B cell (primary cell): Measurements from ENCODE around the gene JUNB. TPM values are rescaled to one million over a fixed set of nuclear protein-coding genes. Genes with fewer than 3 reads are reported as not detected.

Experiments used
- ATAC-seq: fragments of 200-7000 bp; cut with Tn5 transposase; one replicate; pipeline ENCODE4 v1.10.0; 2021; ENCODE audit warnings: low read depth, mild to moderate bottlenecking, moderate number of reproducible peaks, moderate library complexity
- CTCF ChIA-PET: fragments of 350-600 bp; sonication (Branson Sonifier 250); formaldehyde crosslinking; loops from one replicate; lab custom pipeline; 2021; ENCODE audit warnings: antibody characterized with exemption, inconsistent platforms; lab: Charles Lee
- POLR2A ChIA-PET: fragments of 350-600 bp; sonication (Branson Sonifier 250); formaldehyde crosslinking; loops from one replicate; lab custom pipeline; 2021; ENCODE audit warnings: antibody characterized with exemption; lab: Charles Lee
- DNase-seq: peaks from one replicate; pipeline ENCODE4 v3.0.0; 2013
- H2AFZ ChIP-seq: 2 replicates; pipeline ENCODE4 v1.6.1; 2012; ENCODE audit warnings: mild to moderate bottlenecking, low read depth, low read length; ENCODE audit not compliant: insufficient read depth, poor library complexity, severe bottlenecking
- H3K27ac ChIP-seq, 2 donors: 1 replicate in 1 of 2; 2 replicates in 1 of 2; pipeline ENCODE4 v1.5.1; 2012 to 2013; ENCODE audit warnings: low read length in 2 of 2, mild to moderate bottlenecking in 2 of 2, moderate library complexity in 1 of 2
- H3K27me3 ChIP-seq, 4 experiments: fragments of 200-600 bp in 1 of 4; sonication (generic) in 1 of 4; replicated peaks in 1 of 4; 1 replicate in 2 of 4; 2 replicates in 2 of 4; pipeline versions ENCODE4 v1.6.1 to v1.7.0; 2013 to 2016; ENCODE audit warnings: low read length in 3 of 4, mild to moderate bottlenecking in 2 of 4, mixed read lengths in 1 of 4, moderate library complexity in 1 of 4; ENCODE audit not compliant: insufficient read depth in 4 of 4, control insufficient read depth in 3 of 4; ENCODE audit errors: control extremely low read depth in 1 of 4
- H3K36me3 ChIP-seq, 2 experiments: replicated peaks in 1 of 2; 1 replicate in 1 of 2; 2 replicates in 1 of 2; pipeline versions ENCODE4 v1.6.1 to v1.7.1; 2013; ENCODE audit warnings: low read length in 1 of 2; ENCODE audit not compliant: insufficient read depth in 2 of 2, control insufficient read depth in 1 of 2; ENCODE audit errors: control extremely low read depth in 1 of 2, extremely low read depth in 1 of 2
- H3K4me1 ChIP-seq, 2 donors: fragments of 200-600 bp in 1 of 2; sonication (generic) in 1 of 2; 1 replicate in 1 of 2; 2 replicates in 1 of 2; pipeline versions ENCODE4 v1.5.1 to v1.6.1; 2013 to 2017; ENCODE audit warnings: low read length in 2 of 2; ENCODE audit not compliant: control insufficient read depth in 2 of 2, insufficient read depth in 2 of 2
- H3K4me2 ChIP-seq: replicated peaks from 2 replicates; pipeline ENCODE3; 2012; ENCODE audit warnings: mild to moderate bottlenecking, low read depth, low read length; ENCODE audit not compliant: poor library complexity, severe bottlenecking
- H3K4me3 ChIP-seq, 5 experiments: fragments of 200-600 bp in 1 of 5; sonication (generic) in 1 of 5; 1 replicate in 3 of 5; 2 replicates in 2 of 5; pipeline versions ENCODE4 v1.5.1 to v1.7.0; 2011 to 2016; ENCODE audit warnings: low read length in 4 of 5, mild to moderate bottlenecking in 4 of 5, low read depth in 2 of 5, control low read depth in 1 of 5, moderate library complexity in 1 of 5; ENCODE audit not compliant: insufficient read depth in 1 of 5; ENCODE audit errors: control extremely low read depth in 1 of 5, extremely low read depth in 1 of 5
- H3K79me2 ChIP-seq: fragments of 200-600 bp; sonication (generic); one replicate; pipeline ENCODE4 v1.6.0; 2016; ENCODE audit warnings: low read length; ENCODE audit not compliant: control insufficient read depth, insufficient read depth
- H3K9ac ChIP-seq: fragments of 200-600 bp; sonication (generic); 2 replicates; pipeline ENCODE4 v1.6.1; 2017; ENCODE audit warnings: mild to moderate bottlenecking, low read length, moderate library complexity
- H3K9me3 ChIP-seq, 3 donors: one replicate each; pipeline versions ENCODE4 v1.6.1 to v1.7.1; 2013; ENCODE audit warnings: low read length in 2 of 3; ENCODE audit not compliant: control insufficient read depth in 2 of 3, insufficient read depth in 1 of 3; ENCODE audit errors: control extremely low read depth in 1 of 3
- H4K20me1 ChIP-seq: 2 replicates; pipeline ENCODE4 v1.6.0; 2012; ENCODE audit warnings: mild to moderate bottlenecking, low read length; ENCODE audit not compliant: insufficient read depth, control insufficient read depth, poor library complexity, severe bottlenecking
- H3K27ac Mint-ChIP-seq: one replicate; pipeline ENCODE4 v1.8.0; 2021; ENCODE audit warnings: mixed read lengths
- H3K27me3 Mint-ChIP-seq: one replicate; pipeline ENCODE4 v1.8.0; 2021; ENCODE audit warnings: mixed read lengths
- H3K4me1 Mint-ChIP-seq: one replicate; pipeline ENCODE4 v1.8.0; 2021; ENCODE audit warnings: mixed read lengths
- H3K4me3 Mint-ChIP-seq: one replicate; pipeline ENCODE4 v1.8.0; 2021; ENCODE audit warnings: mixed read lengths
- H3K9me3 Mint-ChIP-seq: one replicate; pipeline ENCODE4 v1.8.0; 2022; ENCODE audit warnings: mixed read lengths; ENCODE audit not compliant: insufficient read depth
- CTCF ChIP-seq: fragments of 200-600 bp; IDR thresholded peaks from one replicate; pipeline ENCODE4 v1.8.0; 2022; ENCODE audit warnings: antibody characterized with exemption, mild to moderate bottlenecking
- EZH2 ChIP-seq: IDR thresholded peaks from 2 replicates; pipeline ENCODE4 v1.6.1; 2012; ENCODE audit warnings: borderline replicate concordance, low read depth, mild to moderate bottlenecking, moderate library complexity, low read length; ENCODE audit not compliant: insufficient read depth, poor library complexity, severe bottlenecking
- WGBS: methylation state at CpG from one replicate; pipeline ENCODE4 v1.1.5; 2013; ENCODE audit warnings: missing lambda C conversion rate; ENCODE audit not compliant: insufficient coverage; 5-methylcytosine and 5-hydroxymethylcytosine counted together
- intact Hi-C: fragments of 100-400 bp; cut with micrococcal nuclease; formaldehyde crosslinking; loops from one replicate; pipeline ENCODE4 v1.10.0; 2022
- polyA plus RNA-seq: library from polyadenylated mRNA; depleted of rRNA; stranded (reverse); fragments of >200 nt; gene quantifications from 2 replicates; pipeline ENCODE4 v1.2.3, GENCODE V29; 2012
- total RNA-seq, 2 donors: library from RNA; stranded (reverse); fragments of 120-200 nt in 1 of 2; gene quantifications; 1 replicate in 1 of 2; 2 replicates in 1 of 2; pipeline versions ENCODE4 v1.2.3 to v1.2.4, GENCODE V29; 2013 to 2022

The JUNB gene
- total and polyA plus RNA-seq, 2 donors (not counting 1 experiment from before 2014, with no cell fraction given): 206 to 4,055 TPM

- H2AFZ ChIP-seq: no peak overlapping the region
- H3K9me3 Mint-ChIP-seq: no peaks in the 10 kb centered on the region
- no peak overlapping the region for H3K4me3 ChIP-seq
- H3K36me3 ChIP-seq: peaks cover 0 to 5% of the 10 kb centered on the region in 2 experiments
- H4K20me1 ChIP-seq: peaks cover 19% of the 10 kb centered on the region
- POLR2A ChIA-PET: interaction anchor here (0.7 to 6.8 kb wide), 9 partner anchors 12 to 1959 kb away, joined by 3 to 233 read pairs (median 4); partner anchors contain the start of genes HOOK2 and TMED1
- no peak overlapping the region for H3K4me2 ChIP-seq
- no peaks in the 10 kb centered on the region for H3K9me3 ChIP-seq
- peaks cover 30% of the 10 kb centered on the region for H3K4me1 Mint-ChIP-seq
- ATAC-seq (no peak), DNase-seq (no peak)
- no peaks in the 10 kb centered on the region for H3K27me3 Mint-ChIP-seq
- peaks cover 21 to 35% of the 10 kb centered on the region in 2 donors for H3K4me1 ChIP-seq
- H3K9ac ChIP-seq: no peak overlapping the region
- intact Hi-C loops: loop anchor here (5.0 kb wide), 3 partner anchors 63 to 1042 kb away; partner anchors contain the start of genes TRIR, ZNF490 and ZNF791
- H3K79me2 ChIP-seq: peaks cover 25% of the 10 kb centered on the region
- H3K4me3 Mint-ChIP-seq: peak overlapping the region; percentile 67
- peak overlapping the region; percentile 99 for H3K27ac Mint-ChIP-seq
- 81% methylated on average over 6 of the region's 9 CpGs for WGBS
- H3K27ac ChIP-seq: peak overlapping the region; percentile 95 to 97
- CTCF ChIA-PET: interaction anchor here (0.6 to 17.9 kb wide), 7 partner anchors 8 to 123 kb away, joined by 4 to 1147 read pairs (median 12); partner anchors contain the start of genes GET3 and HOOK2
- TF ChIP-seq EZH2 (no peak), CTCF (no peak)
- H3K27me3 ChIP-seq: no peaks in the 10 kb centered on the region
These were observed 3.7 kb downstream of the JUNB start for GRCh38 chr19:12794971-12795381.
